Panc1 (cell line): ENCODE measurements around the gene SRD5A2.

ENCODE experiments used
- POLR2AphosphoS5 ChIP-seq: IDR thresholded peaks from 2 replicates; pipeline ENCODE4 v1.6.1; 2012; ENCODE audit warnings: mild to moderate bottlenecking, low read depth, low read length, moderate library complexity
- TF ChIP-seq, protein P1 (sequence below): fragments of 450-650 bp; IDR thresholded peaks from 2 replicates; pipeline ENCODE4 v1.5.1; 2017; ENCODE audit warnings: mild to moderate bottlenecking
- TF ChIP-seq, protein P2 (sequence below), 2 experiments: IDR thresholded peaks; 2 replicates each; pipeline ENCODE4 v1.6.1; 2011 to 2012; ENCODE audit warnings: low read depth in 2 of 2, control low read depth in 1 of 2, low read length in 1 of 2, mild to moderate bottlenecking in 1 of 2, moderate library complexity in 1 of 2; ENCODE audit not compliant: insufficient read depth in 1 of 2

- TF ChIP-seq, protein P1, sequence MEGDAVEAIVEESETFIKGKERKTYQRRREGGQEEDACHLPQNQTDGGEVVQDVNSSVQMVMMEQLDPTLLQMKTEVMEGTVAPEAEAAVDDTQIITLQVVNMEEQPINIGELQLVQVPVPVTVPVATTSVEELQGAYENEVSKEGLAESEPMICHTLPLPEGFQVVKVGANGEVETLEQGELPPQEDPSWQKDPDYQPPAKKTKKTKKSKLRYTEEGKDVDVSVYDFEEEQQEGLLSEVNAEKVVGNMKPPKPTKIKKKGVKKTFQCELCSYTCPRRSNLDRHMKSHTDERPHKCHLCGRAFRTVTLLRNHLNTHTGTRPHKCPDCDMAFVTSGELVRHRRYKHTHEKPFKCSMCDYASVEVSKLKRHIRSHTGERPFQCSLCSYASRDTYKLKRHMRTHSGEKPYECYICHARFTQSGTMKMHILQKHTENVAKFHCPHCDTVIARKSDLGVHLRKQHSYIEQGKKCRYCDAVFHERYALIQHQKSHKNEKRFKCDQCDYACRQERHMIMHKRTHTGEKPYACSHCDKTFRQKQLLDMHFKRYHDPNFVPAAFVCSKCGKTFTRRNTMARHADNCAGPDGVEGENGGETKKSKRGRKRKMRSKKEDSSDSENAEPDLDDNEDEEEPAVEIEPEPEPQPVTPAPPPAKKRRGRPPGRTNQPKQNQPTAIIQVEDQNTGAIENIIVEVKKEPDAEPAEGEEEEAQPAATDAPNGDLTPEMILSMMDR: no peak
- TF ChIP-seq, protein P2, sequence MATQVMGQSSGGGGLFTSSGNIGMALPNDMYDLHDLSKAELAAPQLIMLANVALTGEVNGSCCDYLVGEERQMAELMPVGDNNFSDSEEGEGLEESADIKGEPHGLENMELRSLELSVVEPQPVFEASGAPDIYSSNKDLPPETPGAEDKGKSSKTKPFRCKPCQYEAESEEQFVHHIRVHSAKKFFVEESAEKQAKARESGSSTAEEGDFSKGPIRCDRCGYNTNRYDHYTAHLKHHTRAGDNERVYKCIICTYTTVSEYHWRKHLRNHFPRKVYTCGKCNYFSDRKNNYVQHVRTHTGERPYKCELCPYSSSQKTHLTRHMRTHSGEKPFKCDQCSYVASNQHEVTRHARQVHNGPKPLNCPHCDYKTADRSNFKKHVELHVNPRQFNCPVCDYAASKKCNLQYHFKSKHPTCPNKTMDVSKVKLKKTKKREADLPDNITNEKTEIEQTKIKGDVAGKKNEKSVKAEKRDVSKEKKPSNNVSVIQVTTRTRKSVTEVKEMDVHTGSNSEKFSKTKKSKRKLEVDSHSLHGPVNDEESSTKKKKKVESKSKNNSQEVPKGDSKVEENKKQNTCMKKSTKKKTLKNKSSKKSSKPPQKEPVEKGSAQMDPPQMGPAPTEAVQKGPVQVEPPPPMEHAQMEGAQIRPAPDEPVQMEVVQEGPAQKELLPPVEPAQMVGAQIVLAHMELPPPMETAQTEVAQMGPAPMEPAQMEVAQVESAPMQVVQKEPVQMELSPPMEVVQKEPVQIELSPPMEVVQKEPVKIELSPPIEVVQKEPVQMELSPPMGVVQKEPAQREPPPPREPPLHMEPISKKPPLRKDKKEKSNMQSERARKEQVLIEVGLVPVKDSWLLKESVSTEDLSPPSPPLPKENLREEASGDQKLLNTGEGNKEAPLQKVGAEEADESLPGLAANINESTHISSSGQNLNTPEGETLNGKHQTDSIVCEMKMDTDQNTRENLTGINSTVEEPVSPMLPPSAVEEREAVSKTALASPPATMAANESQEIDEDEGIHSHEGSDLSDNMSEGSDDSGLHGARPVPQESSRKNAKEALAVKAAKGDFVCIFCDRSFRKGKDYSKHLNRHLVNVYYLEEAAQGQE (IDR thresholded peaks at IDR 0.05; ENCODE audit: insufficient read depth in 1 of 2, low read depth in 2 of 2, low read length in 1 of 2): no peak
- TF ChIP-seq POLR2AphosphoS5: no peak
Observed at GRCh38 chr2:31567679-31568078, 13.1 kb downstream of the SRD5A2 start.
